Naive thymus-derived CD4-positive, alpha-beta T cell (primary cell): Measurements from ENCODE around the gene LYRM7. TPM values are rescaled to one million over a fixed set of nuclear protein-coding genes. Genes with fewer than 3 reads are reported as not detected.

Source experiments
- ATAC-seq: fragments of 150-1000 bp; cut with Tn5 transposase; 2 replicates; pipeline ENCODE4 v1.10.0; 2021; ENCODE audit warnings: mild to moderate bottlenecking, moderate library complexity
- CTCF ChIA-PET: fragments of 350-600 bp; sonication (Branson Sonifier 250); formaldehyde crosslinking; loops from one replicate; lab custom pipeline; 2021; ENCODE audit warnings: antibody characterized with exemption; lab: Charles Lee
- POLR2A ChIA-PET: fragments of 350-600 bp; sonication (Branson Sonifier 250); formaldehyde crosslinking; loops from one replicate; lab custom pipeline; 2021; ENCODE audit warnings: antibody characterized with exemption, inconsistent platforms; lab: Charles Lee
- DNase-seq, 9 donors: peaks; one replicate each; pipeline versions ENCODE4 v3.0.0 to v3.0.0-alpha.2; 2020 to 2022; ENCODE audit warnings: mixed read lengths in 1 of 9
- H3K27ac ChIP-seq: one replicate; pipeline ENCODE4 v1.7.0; 2013; ENCODE audit warnings: mild to moderate bottlenecking, low read depth, low read length, moderate library complexity
- H3K27me3 ChIP-seq, 2 donors: one replicate each; pipeline ENCODE4 v1.7.0; 2013; ENCODE audit warnings: low read length in 2 of 2, mild to moderate bottlenecking in 2 of 2, moderate library complexity in 2 of 2; ENCODE audit not compliant: control insufficient read depth in 2 of 2, insufficient read depth in 2 of 2
- H3K36me3 ChIP-seq, 3 experiments: 1 replicate in 2 of 3; 2 replicates in 1 of 3; pipeline ENCODE4 v1.7.0; 2013; ENCODE audit warnings: low read length in 3 of 3, mild to moderate bottlenecking in 3 of 3, moderate library complexity in 1 of 3; ENCODE audit not compliant: insufficient read depth in 3 of 3, control insufficient read depth in 2 of 3
- H3K4me1 ChIP-seq, 2 donors: one replicate each; pipeline ENCODE4 v1.7.0; 2013; ENCODE audit warnings: low read length in 2 of 2, mild to moderate bottlenecking in 2 of 2, moderate library complexity in 1 of 2; ENCODE audit not compliant: control insufficient read depth in 2 of 2, insufficient read depth in 2 of 2
- H3K4me3 ChIP-seq: 2 replicates; pipeline ENCODE4 v1.7.0; 2013; ENCODE audit warnings: mild to moderate bottlenecking, low read length
- H3K9me3 ChIP-seq, 3 experiments: 1 replicate in 2 of 3; 2 replicates in 1 of 3; pipeline ENCODE4 v1.7.0; 2013; ENCODE audit warnings: low read length in 3 of 3; ENCODE audit not compliant: control insufficient read depth in 2 of 3
- H3K27ac Mint-ChIP-seq, 9 donors: one replicate each; pipeline ENCODE4 v1.8.0; 2020 to 2022; ENCODE audit warnings: mixed read lengths in 9 of 9, mild to moderate bottlenecking in 8 of 9, moderate library complexity in 5 of 9, inconsistent platforms in 2 of 9
- H3K27me3 Mint-ChIP-seq, 5 donors: one replicate each; pipeline ENCODE4 v1.8.0; 2021 to 2022; ENCODE audit warnings: mixed read lengths in 5 of 5, mild to moderate bottlenecking in 1 of 5
- H3K36me3 Mint-ChIP-seq, 5 donors: one replicate each; pipeline ENCODE4 v1.8.0; 2020 to 2022; ENCODE audit warnings: mixed read lengths in 5 of 5, mild to moderate bottlenecking in 3 of 5, inconsistent platforms in 1 of 5
- H3K4me1 Mint-ChIP-seq, 7 donors: one replicate each; pipeline ENCODE4 v1.8.0; 2020 to 2022; ENCODE audit warnings: mixed read lengths in 7 of 7, mild to moderate bottlenecking in 3 of 7, inconsistent platforms in 1 of 7
- H3K4me3 Mint-ChIP-seq, 10 donors: one replicate each; pipeline ENCODE4 v1.8.0; 2020 to 2022; ENCODE audit warnings: mild to moderate bottlenecking in 10 of 10, mixed read lengths in 10 of 10, moderate library complexity in 6 of 10, inconsistent platforms in 2 of 10
- H3K9me3 Mint-ChIP-seq, 11 donors: one replicate each; pipeline ENCODE4 v1.8.0; 2020 to 2022; ENCODE audit warnings: mixed read lengths in 11 of 11, mild to moderate bottlenecking in 4 of 11, inconsistent platforms in 1 of 11, moderate library complexity in 1 of 11
- intact Hi-C, 2 donors: fragments of 100-400 bp; cut with micrococcal nuclease; formaldehyde crosslinking; loops; one replicate each; pipeline ENCODE4 v1.15.1; 2023
- polyA plus RNA-seq, 2 donors: library from polyadenylated mRNA; unstranded; fragments of 300-500 nt; fragmentation: Illumina TruSeq; gene quantifications; one replicate each; pipeline ENCODE4 v1.2.3, GENCODE V29; 2021
- total RNA-seq, 6 experiments: library from RNA in 5 of 6; stranded (reverse) in 5 of 6; gene quantifications; 1 replicate in 5 of 6; 2 replicates in 1 of 6; pipeline ENCODE4 v1.2.3 and lab custom pipeline; 2021 to 2026

The LYRM7 gene
- total and polyA plus RNA-seq, 7 experiments from 2014 or later, result 3.6 to 18.8 (median 11.8) TPM

DNA sequence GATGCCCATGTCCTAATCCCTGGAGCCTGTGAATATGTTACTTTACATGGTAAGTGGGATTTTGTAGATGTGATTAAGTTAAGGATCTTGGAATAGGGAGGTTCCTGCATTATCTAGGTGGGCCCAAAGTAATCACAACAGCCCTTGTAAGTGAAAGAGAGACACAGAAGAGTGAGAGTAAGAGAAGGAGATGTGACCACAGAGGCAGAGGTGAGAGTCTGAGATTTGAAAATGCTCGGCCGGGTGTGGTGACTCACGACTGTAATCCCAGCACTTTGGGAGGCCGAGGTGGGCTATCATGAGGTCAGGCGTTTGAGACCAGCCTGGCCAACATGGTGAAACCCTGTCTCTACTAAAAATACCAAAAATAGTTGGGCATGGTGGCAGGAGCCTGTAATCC, 3.1 kb upstream of the LYRM7 start:
- H3K9me3 Mint-ChIP-seq, result no peaks in the 10 kb centered on the region
- intact Hi-C loops, result no loop called here
- DNase-seq (no peak), ATAC-seq (no peak)
- ChIA-PET CTCF (interaction anchor here (1.1 to 1.2 kb wide), 2 partner anchors 95 to 97 kb away, joined by 3 to 9 read pairs; partner anchors contain the start of gene CDC42SE2), POLR2A (interaction anchor here (0.7 to 1.1 kb wide), 2 partner anchors 97 to 210 kb away, joined by 3 read pairs; no protein-coding TSS in a partner anchor)
- H3K4me3 ChIP-seq, result no peak overlapping the region
- H3K27me3 ChIP-seq, result no peaks in the 10 kb centered on the region
- H3K27ac ChIP-seq, result no peak overlapping the region
- no peaks in the 10 kb centered on the region for H3K9me3 ChIP-seq
- H3K4me3 Mint-ChIP-seq, result peak overlapping the region in 2 of 10 donors; percentile 7 to 77
- no peaks in the 10 kb centered on the region for H3K36me3 ChIP-seq
- no peaks in the 10 kb centered on the region for H3K27me3 Mint-ChIP-seq
- H3K4me1 Mint-ChIP-seq, result peaks cover 37 to 75% (median 67%) of the 10 kb centered on the region in 7 donors
- H3K27ac Mint-ChIP-seq, result peak overlapping the region in 2 of 9 donors; percentile 9 to 20
- peaks cover 0 to 13% (median 6%) of the 10 kb centered on the region in 5 donors for H3K36me3 Mint-ChIP-seq
- H3K4me1 ChIP-seq, result peaks cover 22 to 25% of the 10 kb centered on the region in 2 donors

DNA sequence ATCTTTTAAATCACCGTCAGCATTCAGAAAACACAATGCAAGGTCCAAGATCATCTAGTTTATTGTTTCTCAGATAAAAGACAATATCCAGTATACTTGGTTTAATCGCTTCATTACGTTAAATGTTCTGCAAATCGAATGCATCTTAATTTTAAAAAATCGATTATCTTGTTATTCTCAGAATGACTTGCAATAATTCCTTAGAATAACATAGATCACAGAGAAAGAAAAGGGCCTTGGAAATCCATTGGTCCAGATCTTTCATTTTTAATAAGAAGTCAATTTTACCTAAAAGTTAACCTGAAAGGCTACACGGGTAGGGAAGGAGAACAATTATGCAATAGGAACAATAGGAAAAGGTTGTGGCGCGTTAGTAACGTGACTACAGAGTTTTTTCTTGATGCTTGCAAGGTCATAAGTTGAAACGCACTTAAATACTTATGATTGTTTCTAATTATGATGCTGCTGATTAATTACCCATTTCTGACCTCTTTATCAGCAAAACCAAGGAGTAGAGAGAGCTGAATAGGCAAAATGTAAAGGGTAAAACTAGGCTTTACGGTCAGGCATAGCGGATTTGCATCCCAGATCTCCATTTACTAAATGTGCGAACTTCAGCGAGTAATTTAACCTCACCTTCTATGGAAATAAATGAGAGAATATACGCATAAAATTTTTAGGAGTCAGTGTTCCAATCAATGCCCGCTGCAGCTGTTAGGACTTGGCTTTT, 769 bp upstream of the LYRM7 start:
- H3K4me3 ChIP-seq, result peak overlapping the region; percentile 74
- Mint-ChIP-seq H3K36me3 (peaks cover 0 to 7% (median 0%) of the 10 kb centered on the region in 5 donors), H3K27me3 (no peaks in the 10 kb centered on the region), H3K4me3 (peak overlapping the region; percentile 95 to 100 (median 98)), H3K4me1 (peaks cover 37 to 79% (median 67%) of the 10 kb centered on the region in 7 donors), H3K9me3 (no peaks in the 10 kb centered on the region), H3K27ac (peak overlapping the region; percentile 92 to 98 (median 97))
- no peak for DNase-seq
- no peaks in the 10 kb centered on the region for H3K36me3 ChIP-seq
- no peaks in the 10 kb centered on the region for H3K27me3 ChIP-seq
- ChIA-PET CTCF (interaction anchor here (1.8 kb wide), 1 partner anchor 212 kb away, joined by 4 read pairs; no protein-coding TSS in a partner anchor), POLR2A (interaction anchor here (0.6 to 2.0 kb wide), 7 partner anchors 53 to 271 kb away, joined by 3 to 13 read pairs (median 3); partner anchors contain the start of gene CDC42SE2)
- intact Hi-C loops, result loop anchor here (1.0 kb wide), 10 partner anchors 39 to 465 kb away; partner anchors contain the start of gene RAPGEF6 (in 2 of the 2)
- peak overlapping the region; percentile 82 for H3K27ac ChIP-seq
- ATAC-seq, result no peak
- peaks cover 11 to 18% of the 10 kb centered on the region in 2 donors for H3K4me1 ChIP-seq
- H3K9me3 ChIP-seq, result no peaks in the 10 kb centered on the region

DNA sequence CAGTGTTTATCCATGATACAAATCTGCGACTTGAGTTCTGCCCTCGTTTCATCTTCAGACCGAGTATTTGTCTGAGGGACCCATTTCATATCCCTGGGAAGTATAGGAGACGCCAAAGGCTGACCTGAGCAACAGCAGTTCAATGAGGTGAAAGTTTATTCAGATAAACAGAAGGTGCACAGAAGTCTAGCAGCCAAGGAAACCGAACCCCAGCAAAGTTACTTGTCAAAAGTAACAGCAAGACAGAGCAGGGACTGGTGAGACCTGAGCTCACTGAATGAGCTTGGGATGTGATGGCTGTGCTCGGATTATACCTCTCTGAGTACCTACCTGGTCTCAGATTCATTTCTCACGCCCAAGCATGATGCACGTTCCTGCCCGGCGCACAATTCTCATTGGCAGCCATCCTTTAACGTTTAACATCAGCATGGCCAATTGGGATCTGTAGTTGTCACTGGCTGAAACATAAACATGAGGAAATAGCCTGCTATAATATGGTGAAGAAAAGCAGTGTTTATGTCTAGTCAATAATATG, 599 bp downstream of the LYRM7 start:
- no peaks in the 10 kb centered on the region for H3K27me3 ChIP-seq
- ChIA-PET CTCF (interaction anchor here (1.3 to 2.2 kb wide), 2 partner anchors 81 to 211 kb away, joined by 5 to 10 read pairs; no protein-coding TSS in a partner anchor), POLR2A (interaction anchor here (0.5 to 1.9 kb wide), 7 partner anchors 38 to 218 kb away, joined by 3 to 8 read pairs (median 4); partner anchors contain the start of gene CDC42SE2)
- intact Hi-C loops, result no loop called here
- H3K36me3 Mint-ChIP-seq, result peaks cover 0 to 11% (median 4%) of the 10 kb centered on the region in 5 donors
- peak overlapping the region; percentile 92 to 98 (median 97) for H3K27ac Mint-ChIP-seq
- no peaks in the 10 kb centered on the region for H3K9me3 Mint-ChIP-seq
- DNase-seq (peak in 3 of 9 donors; percentile 10 to 22 (median 18)), ATAC-seq (no peak)
- peaks cover 37 to 72% (median 63%) of the 10 kb centered on the region in 7 donors for H3K4me1 Mint-ChIP-seq
- H3K9me3 ChIP-seq, result no peaks in the 10 kb centered on the region
- peak overlapping the region; percentile 95 to 100 (median 98) for H3K4me3 Mint-ChIP-seq
- peak overlapping the region; percentile 82 for H3K27ac ChIP-seq
- H3K36me3 ChIP-seq, result no peaks in the 10 kb centered on the region
- peaks cover 11 to 13% of the 10 kb centered on the region in 2 donors for H3K4me1 ChIP-seq
- no peaks in the 10 kb centered on the region for H3K27me3 Mint-ChIP-seq
- H3K4me3 ChIP-seq, result peak overlapping the region; percentile 74

GRCh38 chr5:131180407-131180806, 9.7 kb downstream of the LYRM7 start:
- peaks cover 7 to 27% (median 22%) of the 10 kb centered on the region in 5 donors for H3K36me3 Mint-ChIP-seq
- H3K4me3 Mint-ChIP-seq, result no peak overlapping the region
- H3K4me1 ChIP-seq, result peaks cover 0 to 12% of the 10 kb centered on the region in 2 donors
- H3K27ac ChIP-seq, result no peak overlapping the region
- peaks cover 0 to 7% (median 4%) of the 10 kb centered on the region in 3 experiments for H3K36me3 ChIP-seq
- H3K27ac Mint-ChIP-seq, result no peak overlapping the region
- peaks cover 18 to 40% (median 30%) of the 10 kb centered on the region in 7 donors for H3K4me1 Mint-ChIP-seq
- no peak for DNase-seq
- CTCF ChIA-PET, result no interaction called here
- H3K4me3 ChIP-seq, result no peak overlapping the region
- no peak for ATAC-seq
- POLR2A ChIA-PET, result no interaction called here
- H3K9me3 ChIP-seq, result no peaks in the 10 kb centered on the region
- intact Hi-C loops, result no loop called here
- H3K27me3 Mint-ChIP-seq, result no peaks in the 10 kb centered on the region
- no peaks in the 10 kb centered on the region for H3K27me3 ChIP-seq
- no peaks in the 10 kb centered on the region for H3K9me3 Mint-ChIP-seq

DNA sequence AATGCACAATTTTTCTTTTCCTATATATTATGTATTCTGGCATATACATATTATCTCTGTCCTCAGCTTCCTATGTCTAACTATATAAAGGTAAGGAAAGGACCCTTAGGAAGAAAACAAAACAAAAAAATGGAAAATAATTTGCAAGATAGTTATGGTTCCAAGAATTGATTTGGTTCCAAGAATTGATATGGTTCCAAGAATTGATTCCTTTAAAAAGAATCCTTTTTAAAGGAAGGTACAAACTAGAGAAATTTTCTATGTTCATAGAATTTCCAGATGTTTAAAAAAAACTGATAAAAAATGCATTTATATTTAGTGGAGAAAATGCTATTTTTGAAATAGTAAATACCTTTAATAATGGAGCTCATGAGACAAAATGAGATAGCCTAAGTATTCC, 12.1 kb downstream of the LYRM7 start:
- intact Hi-C loops, result no loop called here
- no peak overlapping the region for H3K27ac Mint-ChIP-seq
- Histone ChIP-seq H3K36me3 (peaks cover 0 to 7% (median 4%) of the 10 kb centered on the region in 3 experiments), H3K4me1 (peaks cover 0 to 3% of the 10 kb centered on the region in 2 donors), H3K9me3 (no peaks in the 10 kb centered on the region), H3K27ac (no peak overlapping the region), H3K4me3 (no peak overlapping the region), H3K27me3 (no peaks in the 10 kb centered on the region)
- H3K9me3 Mint-ChIP-seq, result no peaks in the 10 kb centered on the region
- no peak overlapping the region for H3K4me3 Mint-ChIP-seq
- DNase-seq (no peak), ATAC-seq (no peak)
- H3K4me1 Mint-ChIP-seq, result peaks cover 10 to 23% (median 14%) of the 10 kb centered on the region in 7 donors
- peaks cover 7 to 21% (median 16%) of the 10 kb centered on the region in 5 donors for H3K36me3 Mint-ChIP-seq
- ChIA-PET CTCF (no interaction called here), POLR2A (interaction anchor here (0.8 to 0.9 kb wide), 2 partner anchors 58 to 83 kb away, joined by 3 to 4 read pairs; no protein-coding TSS in a partner anchor)
- H3K27me3 Mint-ChIP-seq, result no peaks in the 10 kb centered on the region

DNA sequence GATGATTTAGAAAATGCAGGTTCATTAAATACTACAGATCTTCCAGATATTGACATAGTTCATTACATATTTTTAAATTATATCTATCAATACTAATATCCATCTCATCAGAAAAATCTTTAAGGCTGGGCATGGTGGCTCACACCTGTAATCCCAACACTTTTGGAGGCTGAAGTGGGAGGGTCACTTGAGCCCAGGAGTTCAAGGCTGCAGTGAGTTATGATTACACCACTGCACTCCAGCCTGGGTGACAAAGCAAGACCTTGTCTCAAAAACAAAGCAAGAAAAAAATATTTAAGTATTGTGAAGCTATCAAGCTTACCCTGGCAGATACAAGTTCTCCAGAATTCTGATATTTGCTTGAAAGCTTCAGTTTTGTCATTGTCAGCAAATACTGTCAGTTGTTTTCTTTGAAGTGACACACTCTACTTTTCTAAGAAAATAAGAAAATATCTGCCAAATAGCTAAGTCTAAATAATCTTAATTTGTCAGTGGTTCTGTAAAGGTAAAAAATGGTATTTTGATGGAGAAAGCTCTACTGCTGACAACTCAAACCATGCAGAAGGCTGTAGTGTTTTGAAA, 14.9 kb downstream of the LYRM7 start:
- H3K27me3 Mint-ChIP-seq, result no peaks in the 10 kb centered on the region
- ATAC-seq (no peak), DNase-seq (no peak)
- intact Hi-C loops, result no loop called here
- Histone ChIP-seq H3K4me1 (no peaks in the 10 kb centered on the region), H3K4me3 (no peak overlapping the region), H3K9me3 (no peaks in the 10 kb centered on the region), H3K27ac (no peak overlapping the region), H3K27me3 (no peaks in the 10 kb centered on the region), H3K36me3 (peaks cover 0 to 7% (median 4%) of the 10 kb centered on the region in 3 experiments)
- H3K9me3 Mint-ChIP-seq, result no peaks in the 10 kb centered on the region
- H3K4me3 Mint-ChIP-seq, result no peak overlapping the region
- ChIA-PET CTCF (no interaction called here), POLR2A (interaction anchor here (1.4 kb wide), 1 partner anchor 71 kb away, joined by 4 read pairs; no protein-coding TSS in a partner anchor)
- peak overlapping the region in 1 of 9 donors; percentile 23 for H3K27ac Mint-ChIP-seq
- peaks cover 7 to 28% (median 23%) of the 10 kb centered on the region in 5 donors for H3K36me3 Mint-ChIP-seq
- H3K4me1 Mint-ChIP-seq, result peaks cover 4 to 13% (median 9%) of the 10 kb centered on the region in 7 donors
